ENCODE data around the gene GPRC5A. TPM values are rescaled to one million over a fixed set of nuclear protein-coding genes. Genes with fewer than 3 reads are reported as not detected.

The GPRC5A gene
- total and polyA plus RNA-seq, 2 of the 4 experiments (the other 2 are of a cell fraction), result 49.6 to 201 TPM

DNA sequence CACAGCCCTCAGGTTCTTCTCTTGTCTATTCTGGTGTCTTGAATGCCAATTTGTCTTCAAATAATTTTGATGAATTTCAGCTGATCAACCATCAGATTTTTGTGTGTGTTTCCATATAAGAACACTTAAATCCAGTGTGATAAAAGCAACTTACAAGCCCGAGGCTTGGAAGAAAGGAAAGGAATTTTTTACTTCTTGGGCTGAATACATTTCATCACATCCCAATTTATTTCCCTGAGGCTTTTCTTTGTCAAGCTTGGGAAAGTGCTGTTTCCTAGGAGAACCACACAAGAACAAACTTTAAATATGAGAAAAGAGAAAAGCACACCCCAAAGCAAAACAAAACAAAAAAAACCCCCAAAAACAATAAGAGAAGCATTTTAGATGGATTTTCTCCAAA lies 34.0 kb downstream of the GPRC5A start:
- H3K9me3 ChIP-seq (ENCODE audit: control insufficient read depth, insufficient read depth, low read length), result no peaks in the 10 kb centered on the region
- no peak overlapping the region for H2BK5ac ChIP-seq (ENCODE audit: low read depth, low read length, poor library complexity, severe bottlenecking)
- H3K18ac ChIP-seq (ENCODE audit: low read depth, low read length), result no peak overlapping the region
- WGBS, 2 experiments (ENCODE audit: extremely low coverage in 2 of 2, insufficient read length in 1 of 2), result no CpG with 5 or more reads among the region's 1 CpG
- POLR2A ChIA-PET (ENCODE audit: unreplicated experiment), result no interaction called here
- no peak overlapping the region for H4K8ac ChIP-seq (ENCODE audit: low read depth in 2 of 2, low read length in 2 of 2)
- H3K4me1 ChIP-seq (ENCODE audit: control insufficient read depth, insufficient read depth, low read length), result no peaks in the 10 kb centered on the region
- 0 out of 2 replicates have a peak, but pooled peaks cover 8% of the 10 kb centered on the region for H3K9me1 ChIP-seq (ENCODE audit: insufficient read depth, low read length)
- H2BK15ac ChIP-seq (ENCODE audit: low read depth, low read length), result no peak overlapping the region
- in situ Hi-C loops (cut with MboI; ENCODE audit: low sequenced_read_pairs) (no loop called here), dilution Hi-C loops (cut with HindIII; ENCODE audit: low sequenced_read_pairs, unreplicated experiment) (no loop called here), intact Hi-C loops (cut with micrococcal nuclease) (no loop called here)
- no peak overlapping the region for H2AK9ac ChIP-seq (replicated peaks; ENCODE audit: low read depth, low read length, poor library complexity)
- no peak overlapping the region for H3K4me3 ChIP-seq (ENCODE audit: insufficient read depth, low read depth, low read length)
- no peak overlapping the region for H2AK5ac ChIP-seq (ENCODE audit: low read depth, low read length)
- CTCF ChIA-PET, result no interaction called here
- H4K91ac ChIP-seq (ENCODE audit: insufficient read depth, low read depth, low read length), result no peak overlapping the region
- no peak overlapping the region for H2AFZ ChIP-seq (replicated peaks; ENCODE audit: low read length, poor library complexity)
- H3K27me3 ChIP-seq (ENCODE audit: control insufficient read depth, insufficient read depth, low read length), result no peaks in the 10 kb centered on the region
- H2BK20ac ChIP-seq (ENCODE audit: low read depth, low read length), result no peak overlapping the region
- no peaks in the 10 kb centered on the region for H4K20me1 ChIP-seq (ENCODE audit: insufficient read depth, low read length)
- peaks cover 7% of the 10 kb centered on the region for H3K36me3 ChIP-seq (ENCODE audit: control insufficient read depth, insufficient read depth, low read length)
- no peak overlapping the region for H3K4me2 ChIP-seq (ENCODE audit: low read depth, low read length)
- TF ChIP-seq POLR2A (IDR thresholded peaks at IDR 0.05; ENCODE audit: low read depth, low read length) (no peak), SMC3 (IDR thresholded peaks at IDR 0.05; ENCODE audit: low read depth, low read length) (no peak), MAFK (IDR thresholded peaks at IDR 0.05; ENCODE audit: low read depth, low read length) (no peak), MAZ (IDR thresholded peaks at IDR 0.05; ENCODE audit: borderline replicate concordance, low read depth, low read length) (no peak), CEBPB (IDR thresholded peaks at IDR 0.05; ENCODE audit: low read depth, low read length) (no peak), RAD21 (IDR thresholded peaks at IDR 0.05; ENCODE audit: low read length) (no peak), RFX5 (IDR thresholded peaks at IDR 0.05; ENCODE audit: low read depth, low read length) (no peak), BHLHE40 (IDR thresholded peaks at IDR 0.05; ENCODE audit: low read depth, low read length) (no peak), CHD1 (IDR thresholded peaks at IDR 0.05; ENCODE audit: low read depth, low read length) (no peak), MXI1 (IDR thresholded peaks at IDR 0.05; ENCODE audit: borderline replicate concordance, low read depth, low read length) (no peak), FOS (IDR thresholded peaks at IDR 0.05; ENCODE audit: low read depth, low read length) (no peak), RCOR1 (IDR thresholded peaks at IDR 0.05; ENCODE audit: insufficient replicate concordance, low read length) (no peak), NFE2L2 (IDR thresholded peaks at IDR 0.05; ENCODE audit: low read depth, low read length) (no peak)
- TF ChIP-seq, protein P1, sequence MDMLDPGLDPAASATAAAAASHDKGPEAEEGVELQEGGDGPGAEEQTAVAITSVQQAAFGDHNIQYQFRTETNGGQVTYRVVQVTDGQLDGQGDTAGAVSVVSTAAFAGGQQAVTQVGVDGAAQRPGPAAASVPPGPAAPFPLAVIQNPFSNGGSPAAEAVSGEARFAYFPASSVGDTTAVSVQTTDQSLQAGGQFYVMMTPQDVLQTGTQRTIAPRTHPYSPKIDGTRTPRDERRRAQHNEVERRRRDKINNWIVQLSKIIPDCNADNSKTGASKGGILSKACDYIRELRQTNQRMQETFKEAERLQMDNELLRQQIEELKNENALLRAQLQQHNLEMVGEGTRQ (IDR thresholded peaks at IDR 0.05; ENCODE audit: low read depth, low read length), result no peak
- TF ChIP-seq, protein P2, sequence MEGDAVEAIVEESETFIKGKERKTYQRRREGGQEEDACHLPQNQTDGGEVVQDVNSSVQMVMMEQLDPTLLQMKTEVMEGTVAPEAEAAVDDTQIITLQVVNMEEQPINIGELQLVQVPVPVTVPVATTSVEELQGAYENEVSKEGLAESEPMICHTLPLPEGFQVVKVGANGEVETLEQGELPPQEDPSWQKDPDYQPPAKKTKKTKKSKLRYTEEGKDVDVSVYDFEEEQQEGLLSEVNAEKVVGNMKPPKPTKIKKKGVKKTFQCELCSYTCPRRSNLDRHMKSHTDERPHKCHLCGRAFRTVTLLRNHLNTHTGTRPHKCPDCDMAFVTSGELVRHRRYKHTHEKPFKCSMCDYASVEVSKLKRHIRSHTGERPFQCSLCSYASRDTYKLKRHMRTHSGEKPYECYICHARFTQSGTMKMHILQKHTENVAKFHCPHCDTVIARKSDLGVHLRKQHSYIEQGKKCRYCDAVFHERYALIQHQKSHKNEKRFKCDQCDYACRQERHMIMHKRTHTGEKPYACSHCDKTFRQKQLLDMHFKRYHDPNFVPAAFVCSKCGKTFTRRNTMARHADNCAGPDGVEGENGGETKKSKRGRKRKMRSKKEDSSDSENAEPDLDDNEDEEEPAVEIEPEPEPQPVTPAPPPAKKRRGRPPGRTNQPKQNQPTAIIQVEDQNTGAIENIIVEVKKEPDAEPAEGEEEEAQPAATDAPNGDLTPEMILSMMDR (conservative IDR thresholded peaks at IDR 0.05; ENCODE audit: low read depth, low read length), result no peak
- TF ChIP-seq, protein P3, sequence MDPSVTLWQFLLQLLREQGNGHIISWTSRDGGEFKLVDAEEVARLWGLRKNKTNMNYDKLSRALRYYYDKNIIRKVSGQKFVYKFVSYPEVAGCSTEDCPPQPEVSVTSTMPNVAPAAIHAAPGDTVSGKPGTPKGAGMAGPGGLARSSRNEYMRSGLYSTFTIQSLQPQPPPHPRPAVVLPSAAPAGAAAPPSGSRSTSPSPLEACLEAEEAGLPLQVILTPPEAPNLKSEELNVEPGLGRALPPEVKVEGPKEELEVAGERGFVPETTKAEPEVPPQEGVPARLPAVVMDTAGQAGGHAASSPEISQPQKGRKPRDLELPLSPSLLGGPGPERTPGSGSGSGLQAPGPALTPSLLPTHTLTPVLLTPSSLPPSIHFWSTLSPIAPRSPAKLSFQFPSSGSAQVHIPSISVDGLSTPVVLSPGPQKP (IDR thresholded peaks at IDR 0.05; ENCODE audit: borderline replicate concordance, low read depth, low read length), result no peak
- H4K5ac ChIP-seq (ENCODE audit: low read depth, low read length), result no peak overlapping the region
- no peak overlapping the region for H3K27ac ChIP-seq (ENCODE audit: insufficient read depth, low read length)
- ATAC-seq (ENCODE audit: low read depth) (no peak), DNase-seq (no peak)
- BruUV-seq (replicated peaks), result no TSS peak
- no peak overlapping the region for H3K9ac ChIP-seq (ENCODE audit: low read depth, low read length)
- H3K79me1 ChIP-seq (ENCODE audit: low read depth in 1 of 2, low read length in 2 of 2), result no peaks in the 10 kb centered on the region; a peak in 1 of 4 replicates
- H3K4ac ChIP-seq (ENCODE audit: low read depth, low read length), result no peak overlapping the region
- no peak overlapping the region for H3K56ac ChIP-seq (ENCODE audit: extremely low read depth, insufficient read depth, low read length)
- no peak overlapping the region for H3K23ac ChIP-seq (ENCODE audit: low read depth, low read length)
- no peak overlapping the region for H3K14ac ChIP-seq (replicated peaks; ENCODE audit: low read depth, low read length)
- H2BK120ac ChIP-seq (ENCODE audit: low read depth, low read length), result no peak overlapping the region
